NCI-H2196 treated with DMSO at 0.1 percent for 48 hours (cell line): ENCODE measurements around the gene VSIR.

ENCODE experiments used
- DNase-seq: peaks from one replicate; lab custom pipeline; 2025; ENCODE audit not compliant: unreplicated experiment; lab: John Stamatoyannopoulos, UW

VSIR gene

DNA sequence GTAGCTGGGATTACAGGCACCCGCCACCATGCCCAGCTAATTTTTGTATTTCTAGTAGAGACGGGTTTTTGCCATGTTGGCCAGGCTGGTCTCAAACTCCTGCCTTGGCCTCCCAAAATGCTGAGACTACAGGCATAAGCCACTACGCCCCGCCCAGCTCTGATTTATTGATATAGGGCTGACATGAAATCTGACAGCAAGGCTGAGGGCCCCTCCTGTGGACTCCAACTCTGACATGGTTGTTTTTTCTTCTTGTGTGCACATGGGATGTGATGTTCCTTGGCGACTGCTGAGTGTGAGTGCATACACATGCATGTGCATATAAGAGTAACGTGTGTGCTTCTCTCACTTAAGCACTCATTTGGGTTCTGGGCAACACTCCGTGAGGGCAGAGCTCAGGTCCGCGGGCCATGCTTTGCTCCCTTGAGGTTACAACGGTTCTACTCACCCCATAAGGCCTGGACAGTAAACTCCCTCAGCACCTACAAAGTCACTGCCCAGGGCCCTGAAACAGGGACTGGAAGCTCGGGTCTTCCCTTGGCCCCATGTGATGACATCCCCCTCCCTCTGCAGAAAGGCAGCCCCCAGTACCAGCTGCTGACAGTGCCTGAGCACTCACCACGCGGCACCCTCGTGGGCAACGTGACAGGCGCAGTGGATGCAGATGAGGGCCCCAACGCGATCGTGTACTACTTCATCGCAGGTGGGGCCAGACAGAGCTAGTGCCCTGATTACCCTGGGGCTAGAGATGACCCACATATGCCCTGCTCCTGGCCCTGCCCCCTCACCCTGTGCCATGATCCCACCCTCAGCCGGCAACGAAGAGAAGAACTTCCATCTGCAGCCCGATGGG is 33.6 kb upstream of the VSIR start:
- DNase-seq, result no peak

DNA sequence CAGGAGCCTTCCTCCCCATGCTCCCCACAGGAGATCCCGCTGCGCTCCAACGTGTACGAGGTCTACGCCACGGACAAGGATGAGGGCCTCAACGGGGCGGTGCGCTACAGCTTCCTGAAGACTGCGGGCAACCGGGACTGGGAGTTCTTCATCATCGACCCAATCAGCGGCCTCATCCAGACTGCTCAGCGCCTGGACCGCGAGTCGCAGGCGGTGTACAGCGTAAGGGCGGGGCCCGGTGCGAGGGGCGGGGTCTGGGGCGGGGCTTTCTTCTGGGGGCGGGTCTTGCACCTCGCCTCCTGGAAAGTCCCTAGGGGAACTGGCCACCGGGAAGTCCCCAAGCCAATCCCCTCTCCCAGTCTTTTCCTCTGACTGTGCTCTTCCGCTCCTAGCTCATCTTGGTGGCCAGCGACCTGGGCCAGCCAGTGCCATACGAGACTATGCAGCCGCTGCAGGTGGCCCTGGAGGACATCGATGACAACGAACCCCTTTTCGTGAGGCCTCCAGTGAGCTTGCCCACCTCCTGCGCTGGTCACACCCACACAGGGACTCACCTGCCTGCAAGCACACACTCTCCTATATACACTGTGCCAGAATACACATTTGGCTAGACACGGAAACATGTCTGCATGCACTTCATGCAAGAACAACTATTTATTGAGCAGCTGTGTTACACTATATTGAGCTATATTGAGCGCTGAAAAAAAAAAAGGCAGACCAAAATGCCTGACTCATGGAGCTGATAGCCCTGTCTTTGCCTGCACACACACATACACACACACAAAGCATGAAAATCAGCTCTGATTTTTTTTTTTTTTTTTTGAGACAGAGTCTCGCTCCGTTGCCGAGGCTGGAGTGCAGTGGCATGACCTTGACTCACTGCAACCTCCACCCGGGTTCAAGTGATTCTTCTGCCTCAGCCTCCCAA is 32.7 kb upstream of the VSIR start:
- no peak for DNase-seq

DNA sequence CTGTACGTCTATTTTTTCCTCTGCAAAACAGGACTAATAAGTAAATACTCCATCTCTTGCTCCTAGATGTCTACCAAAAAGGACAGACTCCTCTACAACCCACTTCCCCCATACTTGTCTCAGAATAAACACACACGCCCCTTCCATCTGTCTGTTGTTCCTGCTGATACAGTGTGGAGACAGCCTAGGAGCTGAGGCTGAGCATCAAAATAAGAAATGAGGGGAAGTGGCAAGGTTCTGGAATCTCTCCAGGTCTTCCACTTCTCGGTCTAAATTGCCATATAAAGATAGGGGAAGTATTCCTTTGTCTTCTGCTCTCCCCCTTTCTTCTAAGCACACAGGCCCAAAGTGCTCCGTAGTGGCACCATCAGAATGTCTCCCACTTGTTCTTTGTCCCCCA is 30.8 kb upstream of the VSIR start:
- no peak for DNase-seq

DNA sequence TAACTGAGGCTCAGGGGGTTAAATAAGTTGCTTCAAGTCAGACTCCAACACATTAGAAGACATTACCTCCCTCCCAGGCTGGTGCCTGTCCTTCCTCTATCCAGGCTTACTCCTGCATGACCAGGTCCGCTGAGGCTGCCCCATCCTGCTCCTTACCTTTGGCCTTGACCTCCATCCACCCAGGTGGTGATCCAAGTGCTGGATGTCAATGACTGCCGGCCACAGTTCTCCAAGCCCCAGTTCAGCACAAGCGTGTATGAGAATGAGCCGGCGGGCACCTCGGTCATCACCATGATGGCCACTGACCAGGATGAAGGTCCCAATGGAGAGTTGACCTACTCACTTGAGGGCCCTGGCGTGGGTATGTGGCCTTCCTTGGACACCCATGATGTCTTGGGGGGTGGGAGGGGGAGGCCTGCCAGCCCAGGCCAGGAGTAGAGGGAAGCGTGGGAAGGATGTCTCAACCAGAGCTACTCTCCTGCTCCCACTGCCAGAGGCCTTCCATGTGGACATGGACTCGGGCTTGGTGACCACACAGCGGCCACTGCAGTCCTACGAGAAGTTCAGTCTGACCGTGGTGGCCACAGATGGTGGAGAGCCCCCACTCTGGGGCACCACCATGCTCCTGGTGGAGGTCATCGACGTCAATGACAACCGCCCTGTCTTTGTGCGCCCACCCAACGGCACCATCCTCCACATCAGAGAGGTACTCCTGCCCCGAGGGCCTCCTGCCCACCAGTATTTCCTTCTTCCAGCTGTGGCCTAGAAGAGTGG is 29.6 kb upstream of the VSIR start:
- no peak for DNase-seq

DNA sequence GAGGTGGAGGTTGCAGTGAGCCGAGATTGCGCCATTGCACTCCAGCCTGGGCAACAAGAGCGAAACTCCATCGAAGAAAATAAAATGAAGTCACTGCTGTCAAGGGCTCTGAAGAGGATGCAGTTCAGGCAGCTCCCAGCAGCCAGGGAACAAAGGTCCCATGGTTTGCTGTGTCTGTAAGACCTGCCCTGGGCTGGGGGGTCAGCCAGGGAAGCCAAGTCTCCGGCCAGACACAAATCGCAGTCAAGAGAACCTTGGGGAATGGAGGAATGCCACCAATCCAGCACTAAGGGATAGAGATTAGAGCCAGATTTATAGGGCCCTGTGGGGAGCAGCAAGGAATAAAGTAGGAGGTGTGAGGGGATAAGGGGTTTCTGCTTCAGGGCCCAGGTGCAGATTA is 28.9 kb upstream of the VSIR start:
- no peak for DNase-seq

DNA sequence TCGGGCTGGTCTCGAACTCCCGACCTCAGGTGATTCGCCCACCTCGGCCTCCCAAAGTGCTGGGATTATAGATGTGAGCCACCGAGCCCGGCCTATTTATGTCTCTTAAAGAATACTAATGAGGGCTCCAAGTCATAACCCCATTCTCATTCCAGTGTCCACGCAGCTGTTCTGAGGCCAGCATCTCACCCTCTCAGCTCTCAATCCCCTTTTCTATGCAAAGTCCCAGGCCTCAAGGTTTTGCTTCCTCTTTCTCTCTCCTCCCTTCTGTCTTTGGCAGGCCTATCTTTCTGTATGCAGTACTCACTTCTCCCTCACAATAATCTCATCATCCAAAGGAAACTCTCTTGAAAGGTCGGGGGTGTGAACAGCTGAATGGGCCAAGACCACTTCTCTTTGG is 28.0 kb upstream of the VSIR start:
- DNase-seq, result no peak

DNA sequence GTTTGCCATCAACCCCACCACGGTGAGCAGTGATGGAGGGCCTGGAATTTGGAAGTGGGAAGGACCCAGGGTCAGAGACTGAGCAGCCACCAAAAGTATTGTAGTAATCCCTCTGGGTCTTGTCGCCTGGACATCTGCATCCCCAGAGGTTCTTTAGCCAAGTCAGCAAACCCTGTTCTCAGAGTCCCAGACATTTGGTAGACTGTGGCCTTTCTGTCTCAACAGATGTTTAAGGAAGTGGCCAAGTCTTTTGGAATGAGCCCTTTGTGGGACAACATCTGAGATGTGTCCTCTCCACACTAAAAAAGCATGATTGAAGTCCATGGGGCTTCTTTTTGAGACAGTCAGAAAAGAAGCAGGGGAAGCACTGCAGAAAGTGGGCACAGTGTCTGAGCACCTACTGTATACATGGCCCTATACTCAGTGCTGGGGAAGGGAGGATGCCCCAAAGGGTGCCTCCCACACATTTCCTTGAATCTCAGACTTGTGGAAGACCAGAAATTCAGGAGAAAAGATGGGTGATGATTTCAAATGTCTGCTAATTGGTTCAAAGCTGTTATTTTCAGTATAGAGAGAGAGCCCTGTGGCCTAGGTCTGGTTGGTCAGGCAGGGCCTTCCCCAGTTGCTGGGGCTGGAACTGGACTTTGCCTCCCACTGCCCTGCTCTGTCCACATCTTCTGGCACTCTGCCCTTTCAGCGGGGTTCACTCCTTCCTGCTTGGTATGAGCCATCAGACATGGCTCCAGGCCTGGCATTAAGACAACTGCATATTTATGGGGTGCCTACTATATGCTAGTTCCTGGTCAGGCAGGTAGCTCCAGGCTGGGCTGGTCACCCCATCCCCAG is 26.5 kb upstream of the VSIR start:
- DNase-seq, result no peak

DNA sequence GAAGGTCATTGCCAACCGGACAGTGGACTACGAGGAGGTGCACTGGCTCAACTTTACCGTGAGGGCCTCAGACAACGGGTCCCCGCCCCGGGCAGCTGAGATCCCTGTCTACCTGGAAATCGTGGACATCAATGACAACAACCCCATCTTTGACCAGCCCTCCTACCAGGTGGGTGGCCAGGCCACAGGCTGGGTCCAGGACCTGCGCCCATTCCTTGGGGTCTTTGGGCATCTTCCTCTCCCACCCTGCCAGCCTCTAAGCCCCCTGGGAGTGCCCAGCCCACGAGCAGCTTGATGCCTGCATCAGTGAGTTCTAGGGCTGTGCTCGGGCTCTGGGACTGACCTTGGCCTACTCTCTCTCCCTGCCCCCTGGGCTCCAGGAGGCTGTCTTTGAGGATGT is 25.8 kb upstream of the VSIR start:
- no peak for DNase-seq

DNA sequence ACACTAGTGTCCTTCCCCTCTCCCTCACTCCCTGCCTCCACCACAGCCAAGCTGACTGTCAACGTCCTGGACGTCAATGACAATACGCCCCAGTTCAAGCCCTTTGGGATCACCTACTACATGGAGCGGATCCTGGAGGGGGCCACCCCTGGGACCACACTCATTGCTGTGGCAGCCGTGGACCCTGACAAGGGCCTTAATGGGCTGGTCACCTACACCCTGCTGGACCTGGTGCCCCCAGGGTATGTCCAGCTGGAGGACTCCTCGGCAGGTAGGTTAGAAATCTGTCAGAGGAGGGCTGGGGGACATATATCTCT is 24.9 kb upstream of the VSIR start:
- DNase-seq, result no peak

DNA sequence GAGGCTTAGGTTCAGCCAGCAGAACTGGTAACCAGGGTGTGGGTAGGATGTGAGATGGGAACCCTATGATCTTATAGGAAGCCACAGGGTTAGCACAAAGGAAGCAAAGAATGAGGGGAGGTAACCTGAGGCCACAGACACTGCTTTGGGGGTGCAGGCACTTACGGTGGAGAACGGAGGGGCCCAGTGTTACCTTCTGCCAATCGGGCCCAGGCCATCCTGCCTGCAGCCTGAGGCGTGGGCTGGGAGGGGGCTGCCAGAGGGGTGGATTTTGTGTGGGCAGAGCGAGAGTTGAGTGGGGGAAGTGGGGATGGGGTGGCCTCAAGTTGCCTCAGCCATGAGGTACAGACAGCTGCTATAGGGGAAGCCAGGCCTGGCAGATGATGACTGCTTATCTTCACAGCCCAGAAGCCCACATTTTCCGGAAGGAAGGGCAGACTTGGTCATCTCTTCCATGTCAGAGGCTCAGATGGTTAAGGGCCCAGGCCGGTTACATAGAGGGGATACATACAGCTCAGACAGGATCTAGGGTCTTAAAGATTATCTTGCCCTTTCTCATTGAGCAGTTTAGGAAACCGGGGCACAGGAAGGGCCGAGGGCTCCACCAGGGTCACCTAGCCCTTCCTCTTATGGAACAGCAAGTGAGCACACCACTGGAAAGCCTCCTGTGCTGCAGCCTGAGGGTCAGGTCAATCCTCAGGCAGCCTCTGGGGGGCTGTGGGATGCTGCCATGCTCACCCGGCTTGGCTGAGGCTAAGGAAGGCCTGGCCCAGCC is 24.4 kb upstream of the VSIR start:
- no peak for DNase-seq

DNA sequence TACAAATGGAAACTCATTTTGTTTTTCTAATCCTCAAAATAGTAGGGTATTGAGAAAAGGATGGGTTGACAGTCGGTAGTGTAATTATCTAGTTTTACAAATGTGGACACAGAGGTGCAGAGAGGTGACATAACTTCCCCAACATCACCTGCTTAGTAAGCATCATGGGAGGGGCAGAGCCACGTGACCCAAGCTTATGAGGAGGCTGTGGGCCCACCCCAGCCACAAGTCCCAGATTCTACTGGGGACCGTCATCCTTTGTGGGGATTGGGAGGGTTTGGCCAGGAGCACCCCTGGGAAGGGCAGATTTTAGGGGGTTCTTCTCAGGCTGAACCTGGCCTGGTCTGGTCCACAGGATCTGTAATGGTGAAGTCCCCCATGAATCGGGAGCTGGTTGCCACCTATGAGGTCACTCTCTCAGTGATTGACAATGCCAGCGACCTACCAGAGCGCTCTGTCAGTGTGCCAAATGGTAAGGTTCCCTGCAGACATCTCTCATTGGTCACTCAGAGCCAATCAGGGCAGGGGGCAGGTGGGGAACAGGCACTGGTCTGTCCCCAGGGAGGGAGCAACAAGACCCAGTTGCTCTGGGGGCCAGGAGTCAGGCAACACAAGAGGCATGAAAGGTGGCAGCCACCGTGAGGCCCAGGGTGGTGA is 23.6 kb upstream of the VSIR start:
- DNase-seq, result no peak

DNA sequence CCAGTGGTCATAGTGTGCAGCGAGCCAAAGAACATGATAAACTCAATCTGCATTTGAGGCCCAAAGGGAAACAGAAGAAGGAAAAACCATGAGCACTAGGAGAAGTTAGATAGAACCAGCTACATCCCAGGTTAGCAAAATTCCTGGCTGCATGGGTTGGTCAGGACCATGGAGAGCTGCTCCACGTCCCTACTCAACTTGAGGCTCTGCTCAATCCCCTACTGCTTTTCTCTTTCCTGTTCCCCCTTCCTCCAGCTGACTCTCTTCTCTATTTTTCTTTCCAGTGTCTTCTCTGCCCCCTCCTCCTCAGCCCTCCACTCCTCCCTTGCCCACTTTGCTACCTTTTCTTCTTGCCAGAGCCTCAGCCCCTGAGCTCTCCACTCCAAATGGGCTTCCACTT is 21.9 kb upstream of the VSIR start:
- DNase-seq, result no peak

DNA sequence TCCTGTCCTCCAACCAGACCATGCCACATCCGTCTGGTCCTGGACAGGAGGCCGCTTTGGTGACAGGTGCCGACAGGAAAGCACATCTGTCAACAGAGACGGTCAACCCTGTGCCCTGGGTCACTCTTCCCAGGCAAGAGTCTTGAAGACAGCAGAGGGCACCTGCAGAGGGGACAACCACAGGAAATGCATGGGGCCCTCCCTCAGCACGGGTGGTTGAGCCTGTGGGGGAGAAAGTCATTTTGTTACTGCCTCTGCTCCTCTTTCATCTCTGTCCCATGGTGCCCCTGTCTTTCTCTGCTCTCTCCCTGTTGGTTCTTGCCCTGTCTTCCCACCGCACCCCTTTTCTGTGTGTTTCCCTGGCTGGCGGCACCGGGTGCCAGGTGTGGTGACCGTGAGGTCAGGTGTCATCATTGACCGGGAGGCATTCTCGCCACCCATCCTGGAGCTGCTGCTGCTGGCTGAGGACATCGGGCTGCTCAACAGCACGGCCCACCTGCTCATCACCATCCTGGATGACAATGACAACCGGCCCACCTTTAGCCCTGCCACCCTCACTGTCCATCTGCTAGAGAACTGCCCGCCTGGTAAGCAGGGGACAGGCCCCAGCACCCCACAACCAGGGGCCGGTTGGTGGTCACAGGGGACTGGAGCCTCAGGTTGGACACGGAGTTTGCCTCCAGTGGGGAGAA is 17.6 kb upstream of the VSIR start:
- no peak for DNase-seq

DNA sequence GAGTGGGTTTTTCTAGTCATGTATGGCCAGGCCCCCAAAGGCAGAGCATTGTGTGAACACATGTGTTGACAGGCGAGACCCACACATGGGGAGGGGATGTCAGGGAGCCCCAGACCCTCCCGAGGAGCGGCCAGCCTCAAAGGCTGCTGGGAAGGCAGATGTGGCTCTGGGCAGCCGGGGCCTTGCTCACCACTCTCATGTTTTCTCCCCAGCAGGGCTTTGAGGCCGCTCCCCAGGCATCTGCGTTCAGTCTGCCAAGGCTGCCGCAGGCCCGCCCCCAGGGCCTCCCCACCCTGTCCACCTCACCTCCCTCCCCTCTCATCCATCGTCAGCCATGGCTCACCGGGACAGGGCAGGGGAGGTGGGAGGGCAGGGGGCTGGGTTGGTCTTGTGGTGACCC is 16.6 kb upstream of the VSIR start:
- no peak for DNase-seq

DNA sequence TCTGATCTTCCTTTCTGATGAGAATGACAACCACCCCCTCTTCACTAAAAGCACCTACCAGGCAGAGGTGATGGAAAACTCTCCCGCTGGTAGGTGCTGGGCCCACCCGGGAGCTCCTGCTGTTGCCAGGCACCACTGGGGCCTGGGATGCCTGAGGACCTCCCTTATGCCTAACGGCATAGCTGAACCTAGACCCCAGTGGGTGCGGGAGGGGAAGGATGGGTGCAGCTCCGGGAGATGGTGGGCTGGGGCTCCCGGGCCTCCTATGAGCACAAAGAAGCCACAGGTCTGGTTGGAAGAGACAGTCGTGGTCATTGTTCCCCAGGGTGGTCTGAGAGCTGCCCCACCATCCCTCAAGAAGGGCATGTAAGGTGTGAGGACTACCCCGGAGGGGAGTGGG is 15.6 kb upstream of the VSIR start:
- DNase-seq, result no peak

DNA sequence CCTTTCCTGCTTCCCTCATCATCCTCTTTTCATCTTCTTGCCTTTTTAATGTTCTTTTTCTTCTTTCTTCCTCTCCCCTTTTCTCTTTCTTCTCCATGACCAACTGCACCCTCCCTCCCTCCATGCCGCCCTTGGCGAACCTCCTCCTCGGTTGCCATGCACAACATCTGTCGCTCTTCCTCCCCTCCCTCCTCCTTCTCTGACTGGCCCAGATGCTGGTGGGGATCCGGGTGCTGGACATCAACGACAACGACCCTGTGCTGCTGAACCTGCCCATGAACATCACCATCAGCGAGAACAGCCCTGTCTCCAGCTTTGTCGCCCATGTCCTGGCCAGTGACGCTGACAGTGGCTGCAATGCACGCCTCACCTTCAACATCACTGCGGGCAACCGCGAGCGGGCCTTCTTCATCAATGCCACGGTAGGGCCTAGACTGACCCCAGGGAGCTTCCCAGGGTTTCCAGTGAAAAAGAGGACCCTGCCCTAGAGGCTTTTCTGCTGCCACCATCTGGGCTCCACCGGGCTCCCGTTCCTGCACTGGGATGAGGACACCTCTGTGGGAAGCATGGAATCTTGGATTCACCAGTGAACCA is 11.5 kb upstream of the VSIR start:
- no peak for DNase-seq

DNA sequence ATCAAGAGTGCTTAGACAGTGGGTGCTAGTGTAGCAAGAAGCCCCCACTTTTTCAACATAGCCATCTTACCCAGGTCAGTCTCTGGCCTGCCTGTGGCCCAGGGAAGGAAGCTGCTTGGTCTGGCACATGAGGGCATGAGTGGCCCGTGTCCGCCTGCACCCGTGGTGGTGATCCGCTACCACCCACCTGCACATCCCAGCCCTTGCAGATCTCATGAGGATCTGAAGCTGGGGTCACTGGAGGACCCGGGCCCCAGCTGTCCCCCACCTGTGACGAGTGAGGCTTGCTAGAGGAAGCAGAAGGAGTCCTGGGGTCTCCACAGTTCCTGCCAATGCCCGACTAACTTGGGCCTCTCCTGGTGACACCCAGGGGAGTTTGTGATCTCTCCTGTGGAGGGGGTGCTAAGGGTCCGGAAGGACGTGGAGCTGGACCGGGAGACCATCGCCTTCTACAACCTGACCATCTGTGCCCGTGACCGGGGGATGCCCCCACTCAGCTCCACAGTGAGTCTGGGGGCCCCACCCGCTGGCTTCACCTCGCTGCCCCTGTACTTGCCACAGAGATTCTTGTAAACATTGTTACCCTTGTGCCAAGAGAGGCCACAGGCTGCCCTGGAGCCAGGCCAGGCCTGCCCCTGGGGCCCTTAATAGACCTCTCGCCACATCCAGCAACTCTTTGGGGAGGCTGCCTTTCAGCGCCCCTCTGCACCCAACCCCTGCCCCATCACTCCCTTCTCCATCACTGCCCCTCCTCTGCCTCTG is 10.8 kb upstream of the VSIR start:
- no peak for DNase-seq
